NCI-H1048 (cell line): Measurements from ENCODE around the gene PLP1.
"Not testable (repeated sequence)": the region's sequence is repeated elsewhere in the genome, so short reads cannot be mapped to it uniquely, and the experiment has no call there.

Experiments
- DNase-seq: peaks from one replicate; lab custom pipeline; 2025; lab: John Stamatoyannopoulos, UW

PLP1 gene, protein sequence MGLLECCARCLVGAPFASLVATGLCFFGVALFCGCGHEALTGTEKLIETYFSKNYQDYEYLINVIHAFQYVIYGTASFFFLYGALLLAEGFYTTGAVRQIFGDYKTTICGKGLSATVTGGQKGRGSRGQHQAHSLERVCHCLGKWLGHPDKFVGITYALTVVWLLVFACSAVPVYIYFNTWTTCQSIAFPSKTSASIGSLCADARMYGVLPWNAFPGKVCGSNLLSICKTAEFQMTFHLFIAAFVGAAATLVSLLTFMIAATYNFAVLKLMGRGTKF

DNA sequence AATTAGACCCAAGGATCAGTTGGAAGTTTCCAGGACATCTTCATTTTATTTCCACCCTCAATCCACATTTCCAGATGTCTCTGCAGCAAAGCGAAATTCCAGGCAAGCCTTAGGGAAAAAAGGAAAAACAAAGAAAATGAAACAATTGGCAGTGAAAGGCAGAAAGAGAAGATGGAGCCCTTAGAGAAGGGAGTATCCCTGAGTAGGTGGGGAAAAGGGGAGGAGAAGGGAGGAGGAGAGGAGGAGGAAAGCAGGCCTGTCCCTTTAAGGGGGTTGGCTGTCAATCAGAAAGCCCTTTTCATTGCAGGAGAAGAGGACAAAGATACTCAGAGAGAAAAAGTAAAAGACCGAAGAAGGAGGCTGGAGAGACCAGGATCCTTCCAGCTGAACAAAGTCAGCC lies at the start of gene PLP1:
Gene PLP1, plus strand, starts transcription at position 295 of the 400 bp plus-strand sequence. CDS start 156 bp downstream, outside the sequence.
- DNase-seq, result no peak

DNA sequence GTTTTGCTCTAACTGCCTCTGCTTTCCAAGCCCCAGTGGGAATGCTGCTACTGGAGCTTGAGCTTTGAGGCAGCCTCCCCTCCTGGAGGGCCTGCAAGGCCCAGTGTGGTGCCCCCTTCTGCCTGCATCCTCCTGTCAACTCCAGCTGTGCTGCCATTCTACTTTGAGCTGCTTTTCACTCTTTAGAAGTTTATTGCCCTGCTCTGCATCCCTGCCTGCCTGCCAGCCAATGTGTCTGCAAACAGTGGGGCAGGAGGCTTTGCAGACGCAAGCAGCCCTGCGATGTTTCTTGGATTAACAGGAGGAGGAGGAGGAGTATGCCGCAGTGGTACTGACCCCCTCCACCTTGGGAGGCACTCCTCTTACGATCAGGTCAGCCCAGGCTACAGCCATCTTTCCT lies 49.5 kb upstream of the PLP1 start:
- no peak for DNase-seq

DNA sequence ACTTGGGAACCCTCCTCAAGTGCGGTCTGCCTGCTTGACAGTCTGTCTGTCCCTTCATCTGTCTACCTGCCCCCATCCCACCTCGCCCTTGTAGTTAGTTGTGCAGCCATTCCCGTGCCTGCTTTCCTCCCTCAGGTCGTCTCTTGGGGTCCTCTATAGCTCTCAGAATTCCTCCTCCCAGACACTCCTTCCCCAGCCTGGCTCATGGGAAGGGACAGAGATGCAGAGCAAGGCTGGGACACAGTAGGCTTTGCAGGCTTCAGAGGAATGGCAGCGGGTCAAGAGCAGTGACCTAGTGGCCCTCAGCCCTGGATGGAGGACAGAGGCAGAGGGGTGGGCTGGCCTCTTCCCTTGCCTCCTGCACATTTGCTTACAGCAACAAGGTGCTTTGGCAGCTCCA lies 47.6 kb upstream of the PLP1 start:
- DNase-seq, result no peak

DNA sequence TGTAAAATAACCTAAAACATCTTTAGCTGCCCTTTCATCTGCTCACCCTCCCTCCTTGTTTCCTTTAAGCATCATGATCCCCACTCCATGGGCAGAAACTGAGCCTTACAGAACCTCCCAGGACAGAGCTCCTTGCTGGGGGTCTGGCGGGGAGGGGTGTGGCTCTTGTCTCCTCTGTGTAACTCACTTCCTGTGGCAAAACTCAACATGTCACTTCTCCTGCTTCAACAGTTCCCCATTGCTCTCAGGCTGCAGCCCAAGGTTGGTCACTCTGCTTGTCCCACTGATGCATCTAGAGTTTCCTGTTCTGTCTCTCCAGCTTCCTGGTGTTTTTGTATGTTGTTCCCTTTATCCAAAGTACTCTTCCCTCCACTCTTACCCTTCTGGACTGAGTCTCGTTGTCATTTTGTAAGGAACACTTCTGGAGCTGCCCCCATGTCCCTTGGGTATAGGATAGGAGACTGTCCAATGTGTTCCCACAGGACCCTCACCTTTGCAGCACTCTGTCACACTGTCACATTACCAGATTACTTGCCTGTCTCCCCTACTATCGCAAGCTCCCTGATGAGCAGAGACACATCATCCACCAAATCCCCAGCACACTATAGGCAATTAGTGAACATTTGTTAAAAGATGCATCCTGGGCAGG lies 46.4 kb upstream of the PLP1 start:
- DNase-seq, result no peak

DNA sequence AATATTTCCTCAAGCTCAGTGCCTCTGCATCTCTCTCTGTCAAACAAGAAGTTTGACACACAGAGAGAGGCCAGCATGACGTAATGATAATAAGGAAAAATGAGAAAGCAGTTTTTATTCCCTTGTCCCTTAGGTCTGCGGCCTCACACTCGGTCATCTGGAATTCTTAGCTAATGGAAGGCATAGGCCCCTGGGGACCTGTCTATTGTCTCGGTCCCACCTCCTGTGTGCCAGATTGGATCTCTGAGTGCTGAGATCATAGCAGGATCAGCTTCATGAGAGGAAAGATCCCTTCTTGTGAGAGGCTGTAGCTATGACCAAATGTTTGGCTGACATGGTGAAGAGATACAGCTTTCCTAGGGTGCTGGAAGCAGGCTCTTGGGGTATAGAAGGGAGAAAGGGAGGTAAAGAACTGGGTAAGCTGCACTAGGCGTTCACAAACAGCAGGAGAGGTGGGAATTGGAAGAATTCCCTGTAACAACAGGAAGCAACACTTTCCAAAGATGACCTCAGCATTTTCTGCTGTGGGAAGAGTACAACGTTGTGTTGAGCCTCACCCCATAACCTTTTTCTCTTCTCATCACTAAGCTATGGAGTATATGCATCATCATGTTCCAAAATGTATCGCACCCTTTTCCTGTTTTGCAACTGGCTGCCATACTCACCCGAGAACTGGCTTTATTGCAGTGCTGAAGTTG lies 45.7 kb upstream of the PLP1 start:
- no peak for DNase-seq

DNA sequence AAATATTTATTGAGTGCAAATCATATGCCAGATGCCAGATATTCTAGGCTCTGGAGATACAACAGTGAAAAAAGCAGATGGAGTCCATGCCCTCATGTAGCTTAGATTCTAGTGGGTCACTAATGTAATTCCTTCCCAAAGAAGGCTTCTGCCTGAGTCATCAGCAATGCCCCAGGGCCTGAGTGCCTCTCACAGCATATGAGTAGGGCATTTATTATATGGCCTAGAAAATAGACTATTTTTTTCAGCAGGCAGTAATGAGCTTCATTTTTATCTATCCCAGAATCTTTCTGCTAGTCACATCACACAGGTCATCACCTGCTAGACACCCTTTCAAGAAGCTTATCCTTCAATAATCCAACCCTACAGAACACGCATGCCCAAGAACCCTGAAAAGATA lies 43.6 kb upstream of the PLP1 start:
- no peak for DNase-seq

DNA sequence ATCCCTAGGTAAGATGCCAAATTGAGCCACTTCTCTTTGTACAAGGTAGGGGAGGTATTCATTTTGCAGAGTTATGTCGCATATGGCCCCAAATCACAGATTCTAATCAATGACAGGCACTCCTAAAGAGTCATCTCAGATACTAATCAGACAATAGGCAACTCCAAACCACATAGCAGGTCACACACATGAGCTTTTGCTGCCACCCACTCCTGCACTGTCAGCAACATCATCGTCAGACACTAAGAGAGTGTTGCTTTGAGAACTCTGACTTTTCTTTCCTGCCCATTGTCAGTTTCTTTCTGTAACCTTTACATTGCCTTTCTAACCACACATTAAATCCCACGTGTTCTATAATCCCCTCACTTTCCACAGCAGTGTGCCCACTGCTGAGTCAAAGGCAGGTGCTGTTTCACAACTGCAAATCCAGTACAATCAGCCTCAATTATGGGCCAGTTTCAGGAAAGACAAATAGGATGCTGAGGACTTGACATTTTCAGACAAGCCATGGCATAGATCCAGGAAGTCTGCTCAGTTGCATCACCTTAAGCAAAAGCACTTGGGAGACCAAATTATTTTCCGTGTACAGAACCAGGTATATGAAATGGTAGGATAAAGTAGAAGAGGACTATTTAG lies 42.4 kb upstream of the PLP1 start:
- DNase-seq, result no peak

DNA sequence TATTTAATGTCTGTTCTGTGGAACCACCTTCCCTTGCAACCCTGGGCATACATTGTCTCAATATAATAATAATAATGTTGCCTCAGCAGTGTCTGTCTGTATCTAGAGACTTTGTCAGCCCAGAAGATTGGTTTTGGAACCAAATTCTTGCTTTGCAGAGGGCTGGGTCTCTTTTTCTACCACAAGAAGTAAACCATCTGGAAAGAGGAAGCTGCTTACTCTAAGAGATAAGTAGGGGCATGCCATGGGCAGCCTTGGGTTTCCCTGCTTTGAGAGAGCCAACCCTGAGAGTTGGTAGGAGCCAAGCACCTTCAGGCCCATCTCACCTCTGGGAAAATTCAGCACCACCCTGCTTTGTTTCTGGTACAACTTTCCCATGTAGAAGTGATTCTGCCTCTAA lies 38.9 kb upstream of the PLP1 start:
- DNase-seq, result no peak

DNA sequence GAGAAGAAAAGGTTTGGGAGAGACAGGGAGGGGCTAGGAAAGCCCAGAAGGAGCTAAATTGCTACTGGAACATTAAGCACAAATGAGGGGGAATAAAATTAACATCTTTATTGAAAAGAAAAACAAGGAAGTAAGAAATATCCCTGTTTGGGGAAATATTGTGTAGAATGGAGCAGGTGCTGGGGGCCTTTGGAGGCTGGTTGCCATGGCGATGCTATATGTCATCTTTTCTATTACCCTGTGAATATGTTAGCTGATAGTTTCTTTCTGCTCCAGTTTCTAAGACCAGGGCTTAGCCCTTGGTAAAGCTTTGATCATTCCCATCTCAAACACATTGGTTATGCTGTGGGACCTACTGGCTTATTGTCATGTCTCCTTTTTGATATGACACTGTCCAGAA lies 37.2 kb upstream of the PLP1 start:
- DNase-seq, result no peak

DNA sequence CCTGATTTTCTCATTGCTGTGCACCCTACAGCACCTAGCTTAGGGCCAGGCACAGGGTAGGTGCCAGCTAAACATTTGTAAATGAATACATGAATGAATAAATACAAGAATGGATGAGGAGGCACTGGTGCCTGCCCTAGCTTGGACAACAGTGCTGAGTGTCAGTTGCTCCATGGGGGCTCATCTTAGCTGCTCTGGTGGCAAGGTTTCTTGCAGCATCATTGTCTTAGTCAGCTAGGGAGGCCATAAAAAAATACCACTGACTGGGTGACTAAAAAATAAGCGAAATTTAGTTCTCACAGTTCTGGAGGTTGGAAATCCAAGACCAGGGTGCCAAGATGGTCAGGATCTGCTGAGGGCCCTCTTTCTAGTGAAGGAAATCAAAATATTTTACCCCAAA lies 34.8 kb upstream of the PLP1 start:
- no peak for DNase-seq

DNA sequence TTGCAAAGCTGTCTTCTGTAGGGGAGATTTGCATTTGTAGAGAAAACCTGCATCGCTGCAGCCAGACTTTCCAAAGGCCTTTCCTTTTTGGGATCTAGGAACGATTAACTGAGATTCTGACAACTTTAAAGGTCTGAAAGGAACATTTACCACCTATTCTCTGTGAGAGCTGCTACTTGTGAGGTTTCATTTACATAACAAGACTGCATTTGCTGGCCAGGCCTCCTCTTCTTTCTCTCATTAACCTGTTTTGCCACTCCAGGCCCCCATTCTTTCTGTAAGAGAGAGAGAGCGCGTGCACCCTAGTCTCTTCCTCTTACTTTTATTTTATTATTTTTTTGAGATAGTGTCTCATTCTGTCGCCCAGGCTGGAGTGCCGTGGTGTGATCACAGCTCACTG lies 34.3 kb upstream of the PLP1 start:
- no peak for DNase-seq

DNA sequence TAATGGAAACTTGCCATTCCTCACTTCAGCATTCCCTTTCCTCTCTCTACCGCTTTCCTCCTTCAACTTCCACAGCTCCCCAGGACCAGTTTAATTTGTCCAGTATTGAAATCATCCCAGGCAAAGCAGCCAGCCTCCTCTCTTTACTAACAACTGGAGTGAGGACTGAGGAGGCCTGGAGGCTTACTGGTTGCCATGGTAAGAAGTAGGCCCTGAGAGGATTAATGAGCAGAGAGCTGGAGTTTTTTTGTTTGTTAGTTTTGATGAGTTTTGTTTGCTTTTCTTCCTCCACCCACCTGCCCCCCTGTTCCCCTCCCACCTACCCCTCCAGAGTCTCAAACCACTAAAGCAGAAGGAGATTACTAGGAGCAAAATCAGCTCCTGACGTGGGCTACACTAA lies 29.5 kb upstream of the PLP1 start:
- no peak for DNase-seq

DNA sequence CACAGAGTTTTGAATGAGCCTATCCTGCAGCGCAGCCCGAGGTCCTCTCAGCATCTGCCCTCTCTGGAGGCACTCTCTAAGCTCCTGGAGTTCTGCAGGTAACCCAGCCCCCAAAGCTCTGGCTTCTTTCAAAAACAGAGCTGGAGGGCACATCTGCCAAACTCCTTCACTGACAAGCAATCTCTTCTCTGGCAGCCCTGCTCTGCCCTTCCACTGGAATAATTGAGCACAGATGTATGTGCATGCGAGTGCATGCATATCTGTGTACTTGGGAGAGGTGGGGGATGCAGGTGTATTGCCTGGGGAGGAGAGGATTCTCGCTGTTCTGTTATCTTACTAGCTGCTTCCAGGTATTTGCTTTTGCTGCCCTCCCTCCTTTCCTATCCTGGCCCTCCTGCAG lies 22.2 kb upstream of the PLP1 start:
- DNase-seq, result no peak

DNA sequence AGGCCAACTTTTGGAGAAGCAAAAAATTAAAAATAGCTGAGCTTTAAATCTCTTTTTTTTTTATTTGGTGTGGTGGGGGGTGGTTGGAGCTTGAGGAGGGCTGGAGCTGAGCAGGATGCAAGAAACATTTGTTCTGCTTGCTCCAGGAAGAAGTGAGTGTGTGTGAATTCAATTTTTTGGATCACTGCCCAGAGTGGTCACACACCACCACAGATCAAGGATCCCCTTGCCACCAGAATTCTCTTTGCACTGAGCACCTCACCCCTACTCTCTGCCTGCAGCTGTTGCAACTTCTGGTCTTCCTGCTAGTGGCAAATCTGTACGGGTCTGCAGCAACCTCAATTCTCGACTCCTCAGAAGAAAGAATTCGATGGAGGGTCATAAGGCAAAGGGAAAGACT lies 19.9 kb upstream of the PLP1 start:
- DNase-seq, result no peak

DNA sequence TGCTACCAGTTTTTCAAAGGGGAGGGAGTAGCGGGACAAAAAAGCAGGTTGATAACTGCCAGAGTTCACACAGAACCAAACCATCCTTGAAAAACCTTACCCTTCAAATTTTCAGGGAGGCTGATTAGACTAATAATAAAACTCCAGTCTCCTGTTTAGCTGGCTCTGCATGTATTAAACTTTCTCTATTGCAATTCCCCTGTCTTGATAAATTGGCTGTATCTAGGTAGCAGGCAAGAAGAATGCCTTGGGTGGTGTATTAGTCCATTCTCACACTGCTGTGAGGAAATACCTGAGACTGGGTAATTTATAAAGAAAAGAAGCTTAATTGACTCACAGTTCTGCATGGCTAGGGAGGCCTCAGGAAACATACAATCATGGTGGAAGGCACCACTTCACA lies 18.1 kb upstream of the PLP1 start:
- no peak for DNase-seq

DNA sequence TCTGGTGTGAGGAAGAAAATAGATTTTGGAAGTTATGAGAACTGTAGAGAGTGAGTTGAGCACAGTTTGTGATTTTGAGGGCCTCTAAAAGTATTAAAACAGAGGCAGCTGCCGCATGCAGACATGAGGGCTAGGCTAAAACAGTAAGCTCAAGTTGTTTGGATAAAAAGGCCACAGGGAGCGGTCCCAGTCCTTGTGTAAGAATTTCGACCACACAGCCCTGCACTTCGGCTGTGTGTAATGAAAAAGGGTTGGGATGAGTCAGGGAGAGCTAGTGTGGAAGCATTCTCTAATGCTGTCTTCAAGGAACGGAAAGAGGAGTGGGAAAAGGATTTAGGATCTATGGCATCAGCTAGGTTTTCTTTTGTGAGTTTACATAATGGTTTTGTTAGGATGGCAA lies 13.1 kb upstream of the PLP1 start:
- DNase-seq, result not testable (repeated sequence)

DNA sequence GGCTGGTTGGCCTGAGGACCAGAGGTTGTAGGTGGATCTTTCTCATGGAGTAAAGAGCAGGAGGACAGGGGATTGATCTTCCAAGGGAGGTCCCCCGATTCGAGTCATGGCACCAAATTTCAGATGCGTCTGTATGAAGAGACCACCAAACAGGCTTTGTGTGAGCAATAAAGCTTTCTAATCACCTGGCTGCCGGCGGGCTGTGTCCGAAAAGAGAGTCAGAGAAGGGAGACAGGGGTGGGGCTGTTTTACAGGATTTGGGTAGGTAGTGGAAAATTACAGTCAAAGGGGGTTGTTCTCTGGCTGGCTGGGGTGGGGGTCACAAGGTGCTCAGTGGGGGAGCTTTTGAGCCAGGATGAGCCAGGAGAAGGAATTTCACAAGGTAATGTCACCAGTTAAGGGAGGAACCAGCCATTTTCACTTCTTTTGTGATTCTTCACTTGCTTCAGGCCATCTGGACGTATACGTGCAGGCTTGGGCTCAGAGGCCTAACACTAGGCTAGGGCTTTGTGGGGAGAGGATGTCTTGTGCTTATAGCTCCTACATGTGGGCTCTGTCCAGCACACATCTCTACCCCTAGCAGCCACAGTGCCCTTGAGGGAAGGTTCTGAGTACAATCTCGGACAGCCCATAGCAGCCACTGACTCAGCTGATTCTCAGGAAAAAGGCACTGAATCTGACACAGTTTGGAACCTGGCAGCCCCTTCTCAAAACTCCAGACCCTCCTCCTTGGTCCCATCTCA lies 9.7 kb upstream of the PLP1 start:
- DNase-seq, result not testable (repeated sequence)

DNA sequence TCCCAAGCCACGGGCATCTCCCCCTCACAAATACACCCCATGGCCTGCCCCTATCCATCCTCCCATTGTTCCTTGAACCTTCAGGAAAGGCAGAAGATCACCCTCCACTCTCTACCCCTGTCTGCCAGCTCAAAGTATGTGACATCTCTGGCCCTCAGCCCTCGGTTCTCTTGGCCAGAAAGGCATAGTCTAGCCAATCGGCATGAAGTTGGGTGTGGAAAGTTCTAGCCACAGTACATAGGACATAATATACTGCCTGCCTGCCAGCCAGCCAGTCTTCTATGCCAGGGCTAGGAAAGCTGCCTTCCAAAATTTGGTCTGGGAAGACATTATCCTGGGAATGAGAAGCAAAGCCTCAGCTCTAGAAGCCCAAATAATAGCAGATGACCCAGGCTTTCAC lies 3.2 kb upstream of the PLP1 start:
- no peak for DNase-seq

DNA sequence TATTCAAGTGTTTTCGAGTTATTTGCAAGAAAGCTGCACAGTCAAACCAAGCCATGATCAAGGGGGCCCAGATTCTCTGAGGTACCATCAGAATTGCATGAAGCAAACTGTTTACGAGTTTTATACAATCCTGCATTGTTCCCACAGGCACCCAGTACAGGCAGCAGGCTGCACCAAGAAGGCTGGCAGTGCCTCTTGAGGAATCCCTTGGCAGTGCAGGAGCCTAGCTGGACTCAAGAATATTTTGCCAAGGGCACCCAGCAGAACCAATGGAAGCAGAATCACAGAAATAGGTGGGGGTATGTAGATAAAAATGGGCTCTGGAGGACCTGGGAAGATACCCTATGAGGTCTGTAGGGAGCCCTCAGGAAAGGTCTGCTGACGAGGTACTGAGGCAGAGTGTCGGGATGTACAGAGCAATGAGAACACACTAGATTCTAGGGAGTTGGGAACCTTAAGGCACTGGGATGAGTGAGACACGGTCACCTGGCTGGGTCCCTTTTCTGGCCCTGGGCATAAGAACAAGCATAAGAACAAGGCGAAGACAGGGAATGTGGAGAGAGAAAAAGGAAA lies 2.5 kb upstream of the PLP1 start:
- no peak for DNase-seq

DNA sequence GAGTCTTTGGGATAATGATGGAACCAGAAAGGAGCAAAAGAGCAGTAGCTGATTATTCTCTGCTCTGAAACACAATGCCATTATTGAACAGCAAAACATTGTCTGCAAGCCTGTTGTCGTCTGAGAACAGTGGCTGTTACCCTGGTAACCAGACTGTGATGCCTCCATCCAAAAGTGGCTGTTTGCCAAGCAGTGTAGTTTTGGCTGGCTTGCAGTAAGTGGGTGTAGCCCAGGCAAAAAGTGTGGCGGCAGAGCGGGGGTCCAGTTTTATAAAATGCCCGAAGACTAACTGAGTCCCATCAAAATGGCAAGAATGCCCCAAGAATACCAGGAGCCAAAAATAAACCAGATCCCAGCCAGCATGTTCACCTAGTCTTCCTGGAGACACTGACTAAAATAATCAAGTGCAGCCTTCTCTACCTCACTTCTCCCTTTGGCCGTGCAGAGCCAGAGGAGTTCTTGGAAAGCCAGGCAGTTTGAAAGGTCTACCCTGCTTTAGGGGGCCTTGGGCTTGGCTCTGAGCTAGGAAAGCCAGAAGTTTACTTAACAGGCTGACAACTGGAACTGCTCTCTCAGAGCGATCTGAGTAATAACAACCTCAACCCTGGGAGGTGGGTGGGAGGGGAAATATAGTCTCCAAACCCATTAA lies 2.6 kb downstream of the PLP1 start:
- DNase-seq, result no peak

DNA sequence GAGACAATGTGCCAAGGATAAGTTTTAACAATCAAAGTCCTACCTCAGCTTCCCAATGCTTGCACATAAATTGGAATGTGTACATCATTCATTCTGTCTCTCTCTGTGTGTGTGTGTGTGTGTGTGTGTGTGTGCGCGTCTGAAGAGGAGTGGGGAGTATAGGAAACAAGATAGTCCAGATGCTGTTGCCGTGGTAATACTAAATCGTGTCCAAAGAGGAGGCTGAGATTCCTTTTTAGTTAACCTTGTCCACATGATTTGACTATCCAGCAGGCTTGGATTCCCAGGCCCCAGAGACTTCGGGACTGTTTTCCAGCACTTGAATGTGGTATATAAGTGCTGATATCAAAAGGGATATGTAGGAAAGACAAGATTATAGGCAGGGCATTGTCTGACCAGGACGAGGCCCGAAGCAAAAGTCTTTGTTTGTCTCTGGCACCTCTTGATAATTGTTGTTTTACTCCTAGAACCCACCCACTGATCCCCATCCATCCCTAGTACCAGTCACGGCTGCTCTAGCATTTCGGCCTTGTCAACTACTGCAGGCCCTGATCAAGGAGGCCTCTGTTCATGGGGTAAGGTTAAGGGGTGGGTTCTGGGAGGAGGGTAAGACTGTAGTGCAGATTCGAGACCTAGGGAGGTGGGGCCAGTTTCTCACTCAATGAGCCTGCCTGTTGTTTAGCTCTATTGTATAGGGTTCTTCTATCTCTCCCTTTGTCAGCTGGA lies 3.9 kb downstream of the PLP1 start:
- no peak for DNase-seq
